GM12878 (cell line): ENCODE measurements around the gene GDA. TPM values are rescaled to one million over a fixed set of nuclear protein-coding genes. Genes with fewer than 3 reads are reported as not detected.

Source experiments
- ATAC-seq: fragments of 200-7000 bp; cut with Tn5 transposase; 3 replicates; pipeline ENCODE4 v1.9.1; 2020; ENCODE audit warnings: mild to moderate bottlenecking, moderate library complexity
- BruUV-seq: library from RNA; stranded (reverse); fragments of 400-500 nt; replicated peaks from 2 replicates; lab custom pipeline; 2021; lab: Mats Ljungman, UMichigan
- CTCF ChIA-PET: fragments of 300-600 bp; sonication (Branson Sonifier 250); formaldehyde crosslinking; extraction: SDS; loops from one replicate; lab custom pipeline; 2021; ENCODE audit warnings: inconsistent platforms; lab: Yijun Ruan, JAX
- POLR2A ChIA-PET: fragments of 350-600 bp; formaldehyde crosslinking; extraction: SDS; loops from one replicate; lab custom pipeline; 2021; ENCODE audit warnings: inconsistent platforms; lab: Charles Lee
- RAD21 ChIA-PET: fragments of 300-600 bp; sonication (Branson Sonifier 250); formaldehyde crosslinking; loops from one replicate; lab custom pipeline; 2023; ENCODE audit warnings: antibody characterized with exemption; ENCODE audit not compliant: unreplicated experiment; lab: Charles Lee
- SMC1A ChIA-PET: fragments of 300-600 bp; sonication (Branson Sonifier 250); formaldehyde crosslinking; loops from one replicate; lab custom pipeline; 2023; ENCODE audit not compliant: unreplicated experiment, uncharacterized antibody; lab: Charles Lee
- DNase-seq: peaks from one replicate; pipeline ENCODE4 v3.0.0-alpha.2; 2011; ENCODE audit warnings: low read depth, low spot score
- FAIRE-seq: peaks from 3 replicates; lab custom pipeline; 2011; peaks lifted over from hg19 to GRCh38; lab: Jason Lieb, UNC
- H2AFZ ChIP-seq: 2 replicates; pipeline ENCODE4 v1.6.0; 2011; ENCODE audit warnings: low read depth, low read length, control low read depth; ENCODE audit not compliant: control insufficient read depth
- H3K27ac ChIP-seq: 2 replicates; pipeline ENCODE4 v1.5.1; 2011; ENCODE audit warnings: control low read depth; ENCODE audit not compliant: control insufficient read depth, insufficient read depth
- H3K27me3 ChIP-seq, 2 experiments: replicated peaks in 1 of 2; 2 replicates each; pipeline versions ENCODE4 v1.6.0 to v1.6.1; 2011; ENCODE audit warnings: low read length in 1 of 2; ENCODE audit not compliant: control insufficient read depth in 2 of 2, insufficient read depth in 2 of 2
- H3K36me3 ChIP-seq, 2 experiments: 2 replicates each; pipeline ENCODE4 v1.5.1; 2011; ENCODE audit warnings: low read length in 1 of 2; ENCODE audit not compliant: control insufficient read depth in 2 of 2, insufficient read depth in 2 of 2
- H3K4me1 ChIP-seq: 2 replicates; pipeline ENCODE4 v1.6.1; 2011; ENCODE audit warnings: mild to moderate bottlenecking, low read length, moderate library complexity, mixed read lengths; ENCODE audit not compliant: control insufficient read depth, insufficient read depth
- H3K4me2 ChIP-seq: 2 replicates; pipeline ENCODE4 v1.6.0; 2011; ENCODE audit warnings: control low read depth; ENCODE audit not compliant: control insufficient read depth, insufficient read depth
- H3K4me3 ChIP-seq: fragments of 200-600 bp; sonication (generic); 2 replicates; pipeline ENCODE4 v1.5.1; 2016
- H3K79me2 ChIP-seq: 2 replicates; pipeline ENCODE4 v1.6.0; 2011; ENCODE audit warnings: low read length; ENCODE audit not compliant: control insufficient read depth, insufficient read depth
- H3K9ac ChIP-seq: 2 replicates; pipeline ENCODE4 v1.8.0; 2011; ENCODE audit warnings: low read length, control low read depth, mixed read lengths; ENCODE audit not compliant: control insufficient read depth, insufficient read depth
- H3K9me3 ChIP-seq: replicated peaks from 3 replicates; pipeline ENCODE4 v1.5.1; 2011; ENCODE audit warnings: mild to moderate bottlenecking, low read length; ENCODE audit not compliant: control insufficient read depth, insufficient read depth
- H4K20me1 ChIP-seq: 2 replicates; pipeline ENCODE4 v1.6.0; 2011; ENCODE audit not compliant: control insufficient read depth, insufficient read depth
- BHLHE40 ChIP-seq, 2 experiments: fragments of 450-650 bp in 1 of 2; IDR thresholded peaks; 2 replicates each; pipeline ENCODE4 v1.6.1; 2011 to 2017; ENCODE audit warnings: low read depth in 2 of 2, borderline replicate concordance in 1 of 2, improper control_type of control experiment in 1 of 2, low read length in 1 of 2, mild to moderate bottlenecking in 1 of 2
- BMI1 ChIP-seq: fragments of 450-650 bp; IDR thresholded peaks from 2 replicates; pipeline ENCODE4 v1.6.1; 2016; ENCODE audit warnings: mild to moderate bottlenecking, moderate library complexity, borderline replicate concordance
- CHD1 ChIP-seq: IDR thresholded peaks from 2 replicates; pipeline ENCODE4 v1.6.1; 2012; ENCODE audit warnings: low read depth, low read length, improper control_type of control experiment
- ELK1 ChIP-seq: IDR thresholded peaks from 2 replicates; pipeline ENCODE4 v1.6.1; 2012; ENCODE audit warnings: low read depth, low read length, improper control_type of control experiment
- EP300 ChIP-seq, 2 experiments: fragments of 150-350 bp in 1 of 2; IDR thresholded peaks; 2 replicates each; pipeline ENCODE4 v1.6.1; 2011 to 2012; ENCODE audit warnings: low read depth in 2 of 2, low read length in 2 of 2, borderline replicate concordance in 1 of 2, improper control_type of control experiment in 1 of 2, inconsistent platforms in 1 of 2; ENCODE audit not compliant: control insufficient read depth in 1 of 2
- HDGF ChIP-seq: fragments of 450-650 bp; IDR thresholded peaks from 2 replicates; pipeline ENCODE4 v1.6.1; 2016; ENCODE audit warnings: antibody characterized with exemption
- MAX ChIP-seq: IDR thresholded peaks from 2 replicates; pipeline ENCODE4 v1.6.1; 2012; ENCODE audit warnings: low read depth, low read length, improper control_type of control experiment
- MYC ChIP-seq: IDR thresholded peaks from 2 replicates; pipeline ENCODE4 v1.6.1; 2011; ENCODE audit warnings: mild to moderate bottlenecking, low read length, moderate library complexity, inconsistent platforms; ENCODE audit not compliant: insufficient read depth, insufficient replicate concordance, insufficient read length, severe bottlenecking
- NFXL1 ChIP-seq: fragments of 450-650 bp; IDR thresholded peaks from 2 replicates; pipeline ENCODE4 v1.6.1; 2017; ENCODE audit warnings: antibody characterized with exemption, mild to moderate bottlenecking, borderline replicate concordance
- NFYA ChIP-seq: IDR thresholded peaks from 2 replicates; pipeline ENCODE4 v1.6.1; 2011; ENCODE audit warnings: low read depth, mild to moderate bottlenecking, low read length, improper control_type of control experiment, borderline replicate concordance
- PAX8 ChIP-seq: fragments of 450-650 bp; IDR thresholded peaks from 2 replicates; pipeline ENCODE4 v1.6.1; 2017; ENCODE audit warnings: mild to moderate bottlenecking, moderate library complexity
- RAD51 ChIP-seq: fragments of 450-650 bp; IDR thresholded peaks from 2 replicates; pipeline ENCODE4 v1.6.1; 2016; ENCODE audit warnings: moderate library complexity, mild to moderate bottlenecking, inconsistent platforms
- RFX5 ChIP-seq: IDR thresholded peaks from 2 replicates; pipeline ENCODE4 v1.6.1; 2011; ENCODE audit warnings: low read depth, low read length, improper control_type of control experiment
- SMAD1 ChIP-seq: fragments of 450-650 bp; IDR thresholded peaks from 2 replicates; pipeline ENCODE4 v1.6.1; 2018; ENCODE audit warnings: mild to moderate bottlenecking, low read depth; ENCODE audit not compliant: partially characterized antibody
- SPI1 ChIP-seq: IDR thresholded peaks from 2 replicates; pipeline ENCODE4 v1.6.1; 2011; ENCODE audit warnings: low read depth, mild to moderate bottlenecking, low read length, moderate library complexity, borderline replicate concordance; ENCODE audit not compliant: insufficient read depth
- TBL1XR1 ChIP-seq: IDR thresholded peaks from 2 replicates; pipeline ENCODE4 v1.6.1; 2012; ENCODE audit warnings: low read depth, low read length, improper control_type of control experiment
- ZBTB40 ChIP-seq: fragments of 450-650 bp; IDR thresholded peaks from 2 replicates; pipeline ENCODE4 v1.6.1; 2016; ENCODE audit warnings: mild to moderate bottlenecking, moderate library complexity, borderline replicate concordance
- in situ Hi-C: fragments of 300-500 bp; cut with MboI; formaldehyde crosslinking; loops from 9 replicates; pipeline ENCODE4 v1.14.3; 2018; ENCODE audit warnings: mixed read lengths
- intact Hi-C: fragments of 100-400 bp; cut with micrococcal nuclease; formaldehyde crosslinking; loops from one replicate; pipeline ENCODE4 v1.14.2; 2022; ENCODE audit not compliant: unreplicated experiment
- polyA plus RNA-seq, 11 experiments: library from polyadenylated mRNA; depleted of rRNA in 4 of 11; unstranded in 6 of 11; stranded (reverse) in 5 of 11; fragments of >200 nt; fragmentation: Nextera tagmentation in 4 of 11; fragmentation: Illumina TruSeq in 1 of 11; extraction: Ambion mirVana in 4 of 11; extraction: Trizol in 1 of 11; gene quantifications; 1 replicate in 1 of 11; 2 replicates in 10 of 11; pipeline versions ENCODE4 v1.2.1 to v1.2.3, GENCODE V29; 2011 to 2016; ENCODE audit warnings: inconsistent platforms in 2 of 11, missing spikeins in 2 of 11, low read depth in 1 of 11
- total RNA-seq, 4 experiments: library from RNA; depleted of rRNA in 3 of 4; stranded (reverse); fragments of >200 nt in 3 of 4; fragmentation: Illumina TruSeq in 1 of 4; extraction: Trizol in 1 of 4; gene quantifications; 2 replicates each; pipeline versions ENCODE4 v1.2.1 to v1.2.3, GENCODE V29; 2013 to 2021

Gene GDA
- total and polyA plus RNA-seq, 10 of the 15 experiments (the other 5 are each of a cell fraction or from before 2014, with no cell fraction given) = 0.19 to 17.9 (median 0.48) TPM; not detected in 2

GRCh38 chr9:72204062-72204461 lies 54.8 kb downstream of the GDA start (continued):
- no peak; the same call in 1 of the 2 replicates for TF ChIP-seq ZBTB40
- TF ChIP-seq, all 136 proteins: peak for 9

- no TSS peak for BruUV-seq
- DNase-seq (peak; percentile 38), FAIRE-seq (peak; percentile 71), ATAC-seq (peak; percentile 79)
- Histone ChIP-seq H3K27ac (no peak overlapping the region), H3K36me3 (no peaks in the 10 kb centered on the region), H3K9me3 (no peaks in the 10 kb centered on the region), H3K4me2 (peak overlapping the region; percentile 24; the same call in 1 of the 2 replicates), H3K79me2 (no peaks in the 10 kb centered on the region), H3K27me3 (no peaks in the 10 kb centered on the region), H2AFZ (peak overlapping the region; percentile 37), H3K9ac (no peak overlapping the region), H3K4me1 (peaks cover 4% of the 10 kb centered on the region), H3K4me3 (no peak overlapping the region), H4K20me1 (no peaks in the 10 kb centered on the region)
- intact Hi-C loops (loop anchor here (2.0 to 10.0 kb wide), 4 partner anchors 51 to 319 kb away; partner anchors contain the start of genes TMC1 and ZFAND5), in situ Hi-C loops (no loop called here)
- RAD21 ChIA-PET = interaction anchor here (0.7 to 13.6 kb wide), 20 partner anchors 11 to 949 kb away, joined by 3 to 242 read pairs (median 5); partner anchors contain the start of gene ZFAND5
- SMC1A ChIA-PET = interaction anchor here (0.6 to 12.2 kb wide), 30 partner anchors 9 to 525 kb away, joined by 3 to 446 read pairs (median 5); partner anchors contain the start of gene ZFAND5
- POLR2A ChIA-PET = interaction anchor here (0.7 to 3.3 kb wide), 10 partner anchors 10 to 294 kb away, joined by 3 to 32 read pairs (median 5); partner anchors contain the start of genes ABHD17B, C9orf85 and ZFAND5
- CTCF ChIA-PET = interaction anchor here (0.5 to 10.5 kb wide), 17 partner anchors 9 to 547 kb away, joined by 3 to 468 read pairs (median 4); no protein-coding TSS in a partner anchor
- no peak for TF ChIP-seq NFYA
- no peak; the same call in 1 of the 2 replicates for TF ChIP-seq SPI1
- no peak for TF ChIP-seq NFXL1
- TF ChIP-seq HDGF = no peak
- peak; percentile 80 for TF ChIP-seq RFX5
- TF ChIP-seq CHD1 = no peak
- TF ChIP-seq BMI1 = no peak
- peak in 1 of 2 experiments; percentile 30; a peak in 1 of 4 replicates for TF ChIP-seq EP300 (IDR thresholded peaks at IDR 0.05; ENCODE audit: borderline replicate concordance in 1 of 2, control insufficient read depth in 1 of 2, low read depth in 2 of 2, low read length in 2 of 2)
- no peak for TF ChIP-seq SMAD1
- peak; percentile 40 to 41; a peak in 2 of 4 replicates for TF ChIP-seq BHLHE40 (IDR thresholded peaks at IDR 0.05; ENCODE audit: borderline replicate concordance in 1 of 2, low read depth in 2 of 2, low read length in 1 of 2)
- no peak for TF ChIP-seq ELK1
- TF ChIP-seq MAX = no peak
- no peak for TF ChIP-seq TBL1XR1
- no peak for TF ChIP-seq MYC
- TF ChIP-seq RAD51 = 0 out of 2 replicates have a peak, but pooled peaks have one; percentile 40
- TF ChIP-seq PAX8 = no peak
These were observed 56.3 kb downstream of the GDA start for GRCh38 chr9:72205513-72205912.
